Measurements from ENCODE around the gene WDFY3.

WDFY3 gene

DNA sequence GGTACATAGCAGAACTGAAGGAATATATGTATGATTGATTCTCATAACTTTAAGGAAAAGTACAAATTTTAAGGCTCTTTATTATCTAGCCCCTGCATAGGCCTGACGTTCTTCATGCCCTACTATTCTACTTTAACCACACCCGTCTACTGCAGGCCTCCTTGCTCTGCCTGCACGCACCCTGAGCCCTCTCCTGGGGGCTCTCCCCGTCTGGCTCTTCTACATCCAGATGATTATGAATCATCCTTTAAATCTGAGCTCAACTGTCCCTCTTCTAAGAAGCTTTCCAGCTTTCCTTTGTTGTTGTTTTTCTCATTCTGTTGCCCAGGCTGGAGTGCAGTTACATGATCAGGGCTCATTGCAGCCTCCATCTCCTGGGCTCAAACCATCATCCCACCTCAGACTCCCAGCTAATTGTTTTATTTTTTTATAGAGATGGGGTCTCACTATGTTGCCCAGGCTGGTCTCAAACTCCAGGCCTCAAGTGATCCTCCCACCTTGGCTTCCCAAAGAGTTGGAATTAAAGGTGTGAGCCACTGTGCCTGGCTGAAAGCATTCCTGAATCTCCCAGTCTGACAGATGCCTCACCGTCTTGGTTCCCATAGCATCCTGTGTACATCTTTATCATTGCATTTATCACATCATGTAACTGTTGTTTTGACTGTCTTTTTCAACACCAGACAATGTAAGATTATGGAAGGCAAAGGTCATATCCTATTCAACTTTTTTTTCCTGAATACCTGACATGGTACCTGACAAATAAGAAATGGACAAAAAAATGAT is 89.2 kb downstream of the WDFY3 start:
- Histone ChIP-seq H3K4me1 (ENCODE audit: insufficient read depth, poor library complexity, severe bottlenecking) (peaks cover 30% of the 10 kb centered on the region), H3K9me3 (ENCODE audit: severe bottlenecking) (no peaks in the 10 kb centered on the region), H3K4me3 (ENCODE audit: severe bottlenecking) (no peak overlapping the region), H3K36me3 (ENCODE audit: low read depth) (no peaks in the 10 kb centered on the region), H3K27me3 (ENCODE audit: insufficient read depth, poor library complexity, severe bottlenecking) (no peaks in the 10 kb centered on the region), H3K27ac (ENCODE audit: poor library complexity, severe bottlenecking) (peak overlapping the region; percentile 79)
- ATAC-seq (ENCODE audit: low read depth) (peak; percentile 81), DNase-seq (ENCODE audit: low spot score) (no peak)
- TF ChIP-seq, protein P1, sequence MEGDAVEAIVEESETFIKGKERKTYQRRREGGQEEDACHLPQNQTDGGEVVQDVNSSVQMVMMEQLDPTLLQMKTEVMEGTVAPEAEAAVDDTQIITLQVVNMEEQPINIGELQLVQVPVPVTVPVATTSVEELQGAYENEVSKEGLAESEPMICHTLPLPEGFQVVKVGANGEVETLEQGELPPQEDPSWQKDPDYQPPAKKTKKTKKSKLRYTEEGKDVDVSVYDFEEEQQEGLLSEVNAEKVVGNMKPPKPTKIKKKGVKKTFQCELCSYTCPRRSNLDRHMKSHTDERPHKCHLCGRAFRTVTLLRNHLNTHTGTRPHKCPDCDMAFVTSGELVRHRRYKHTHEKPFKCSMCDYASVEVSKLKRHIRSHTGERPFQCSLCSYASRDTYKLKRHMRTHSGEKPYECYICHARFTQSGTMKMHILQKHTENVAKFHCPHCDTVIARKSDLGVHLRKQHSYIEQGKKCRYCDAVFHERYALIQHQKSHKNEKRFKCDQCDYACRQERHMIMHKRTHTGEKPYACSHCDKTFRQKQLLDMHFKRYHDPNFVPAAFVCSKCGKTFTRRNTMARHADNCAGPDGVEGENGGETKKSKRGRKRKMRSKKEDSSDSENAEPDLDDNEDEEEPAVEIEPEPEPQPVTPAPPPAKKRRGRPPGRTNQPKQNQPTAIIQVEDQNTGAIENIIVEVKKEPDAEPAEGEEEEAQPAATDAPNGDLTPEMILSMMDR (IDR thresholded peaks at IDR 0.05; ENCODE audit: poor library complexity, severe bottlenecking): no peak

GRCh38 chr4:84875636-84876371 is 90.7 kb downstream of the WDFY3 start:
- ATAC-seq (ENCODE audit: low read depth) (no peak), DNase-seq (ENCODE audit: low spot score) (no peak)
- H3K9me3 ChIP-seq (ENCODE audit: severe bottlenecking): no peaks in the 10 kb centered on the region
- H3K4me1 ChIP-seq (ENCODE audit: insufficient read depth, poor library complexity, severe bottlenecking): peaks cover 36% of the 10 kb centered on the region
- peak overlapping the region; percentile 79 for H3K27ac ChIP-seq (ENCODE audit: poor library complexity, severe bottlenecking)
- H3K36me3 ChIP-seq (ENCODE audit: low read depth): no peaks in the 10 kb centered on the region
- no peak overlapping the region for H3K4me3 ChIP-seq (ENCODE audit: severe bottlenecking)
- TF ChIP-seq, protein P1 (IDR thresholded peaks at IDR 0.05; ENCODE audit: poor library complexity, severe bottlenecking): no peak
- no peaks in the 10 kb centered on the region for H3K27me3 ChIP-seq (ENCODE audit: insufficient read depth, poor library complexity, severe bottlenecking)

DNA sequence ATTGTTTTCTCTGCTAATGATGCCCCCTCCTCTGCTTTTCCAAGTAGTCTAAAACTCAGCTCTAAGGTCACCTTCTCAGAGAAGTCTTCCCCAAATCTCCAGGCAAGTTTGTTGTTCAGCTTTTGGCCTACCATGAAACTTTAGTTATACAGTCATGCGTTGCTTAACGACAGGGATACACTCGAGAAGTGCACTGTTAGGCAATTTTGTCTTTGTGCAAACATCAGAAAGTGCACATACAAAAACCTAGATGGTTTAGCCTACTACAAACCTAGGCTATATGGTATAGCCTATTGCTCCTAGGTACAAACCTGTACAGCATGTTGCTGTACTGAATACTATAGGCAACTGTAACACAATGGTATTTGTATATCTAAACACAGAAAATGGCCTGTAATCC is 91.9 kb downstream of the WDFY3 start:
- no peaks in the 10 kb centered on the region for H3K27me3 ChIP-seq (ENCODE audit: insufficient read depth, poor library complexity, severe bottlenecking)
- TF ChIP-seq, protein P1 (IDR thresholded peaks at IDR 0.05; ENCODE audit: poor library complexity, severe bottlenecking): no peak
- H3K4me1 ChIP-seq (ENCODE audit: insufficient read depth, poor library complexity, severe bottlenecking): peaks cover 43% of the 10 kb centered on the region
- no peak for DNase-seq (ENCODE audit: low spot score)
- H3K9me3 ChIP-seq (ENCODE audit: severe bottlenecking): no peaks in the 10 kb centered on the region
- H3K27ac ChIP-seq (ENCODE audit: poor library complexity, severe bottlenecking): no peak overlapping the region
- no peak for ATAC-seq (ENCODE audit: low read depth)
- no peak overlapping the region for H3K4me3 ChIP-seq (ENCODE audit: severe bottlenecking)
- H3K36me3 ChIP-seq (ENCODE audit: low read depth): no peaks in the 10 kb centered on the region

- Histone ChIP-seq H3K36me3 (ENCODE audit: low read depth) (peaks cover 4% of the 10 kb centered on the region; the same call in 1 of the 2 replicates), H3K9me3 (ENCODE audit: severe bottlenecking) (no peaks in the 10 kb centered on the region), H3K4me1 (ENCODE audit: insufficient read depth, poor library complexity, severe bottlenecking) (peaks cover 16% of the 10 kb centered on the region), H3K4me3 (ENCODE audit: severe bottlenecking) (no peak overlapping the region), H3K27me3 (ENCODE audit: insufficient read depth, poor library complexity, severe bottlenecking) (no peaks in the 10 kb centered on the region), H3K27ac (ENCODE audit: poor library complexity, severe bottlenecking) (peak overlapping the region; percentile 52)
- ATAC-seq (ENCODE audit: low read depth): peak; percentile 98
- DNase-seq (ENCODE audit: low spot score): no peak
- TF ChIP-seq, protein P1 (IDR thresholded peaks at IDR 0.05; ENCODE audit: poor library complexity, severe bottlenecking): no peak
Observed at GRCh38 chr4:84870398-84871163, 95.9 kb downstream of the WDFY3 start.
